ENCODE results near the gene NPAS2. TPM values are rescaled to one million over a fixed set of nuclear protein-coding genes. Genes with fewer than 3 reads are reported as not detected.

NPAS2 gene
- total and polyA plus RNA-seq, 2 donors (not counting 3 experiments of a cell fraction or from before 2014, with no cell fraction given) = 29.0 to 53.9 TPM

- H4K20me1 ChIP-seq (replicated peaks; ENCODE audit: control insufficient read depth, extremely low read depth, insufficient read depth, low read length) = no peaks in the 10 kb centered on the region
- H3K36me3 ChIP-seq (ENCODE audit: control insufficient read depth in 2 of 2, extremely low read depth in 1 of 2, insufficient read depth in 2 of 2, low read length in 2 of 2) = no peaks in the 10 kb centered on the region
- dilution Hi-C loops (cut with MboI; ENCODE audit: extremely low pct_ligation_motif_present, low sequenced_read_pairs) (no loop called here), intact Hi-C loops (cut with micrococcal nuclease) (no loop called here)
- H3K4me2 ChIP-seq (ENCODE audit: insufficient read depth, low read length) = no peak overlapping the region
- FAIRE-seq = no peak
- no peak for DNase-seq (ENCODE audit: low read depth, low spot score)
- POLR2A ChIA-PET = no interaction called here
- H3K4me1 ChIP-seq (ENCODE audit: control insufficient read depth, extremely low read depth, insufficient read depth, low read length) = peaks cover 16% of the 10 kb centered on the region
- H3K79me2 ChIP-seq (ENCODE audit: control insufficient read depth, insufficient read depth, low read length) = no peaks in the 10 kb centered on the region
- H2AFZ ChIP-seq (ENCODE audit: low read depth, low read length) = no peak overlapping the region
- H3K27me3 ChIP-seq (ENCODE audit: control insufficient read depth in 2 of 2, insufficient read depth in 2 of 2, low read length in 2 of 2) = no peaks in the 10 kb centered on the region
- no TSS peak for BruUV-seq (replicated peaks)
- no peaks in the 10 kb centered on the region for H3K9me1 ChIP-seq (replicated peaks; ENCODE audit: control insufficient read depth, extremely low read depth, insufficient read depth, low read length)
- TF ChIP-seq MAX (IDR thresholded peaks at IDR 0.05; ENCODE audit: insufficient read depth, insufficient read length) = no peak
- TF ChIP-seq GATA2 (IDR thresholded peaks at IDR 0.05; ENCODE audit: insufficient read depth, insufficient read length, low read depth, low read length) = no peak
- TF ChIP-seq POLR2AphosphoS5 (IDR thresholded peaks at IDR 0.05; ENCODE audit: insufficient read depth, low read depth, low read length) = no peak
- TF ChIP-seq FOS (IDR thresholded peaks at IDR 0.05; ENCODE audit: borderline replicate concordance, insufficient read depth, low read length) = no peak
- TF ChIP-seq MYC (IDR thresholded peaks at IDR 0.05; ENCODE audit: low read depth, low read length) = no peak
- TF ChIP-seq POLR2A (IDR thresholded peaks at IDR 0.05; ENCODE audit: low read depth, low read length) = no peak
- no peak for TF ChIP-seq JUN (IDR thresholded peaks at IDR 0.05; ENCODE audit: borderline replicate concordance, insufficient read depth, insufficient read length, low read depth)
- no peak for TF ChIP-seq CTCF (IDR thresholded peaks at IDR 0.05; ENCODE audit: extremely low read depth in 1 of 2, insufficient read depth in 1 of 2, low read depth in 1 of 2, low read length in 2 of 2)
- no peak for TF ChIP-seq EZH2 (IDR thresholded peaks at IDR 0.05; ENCODE audit: borderline replicate concordance, low read depth, low read length, severe bottlenecking)
- H3K9ac ChIP-seq (replicated peaks; ENCODE audit: extremely low read depth, insufficient read depth, low read length) = no peak overlapping the region
- no peak overlapping the region for H3K27ac ChIP-seq (ENCODE audit: insufficient read depth, low read depth, low read length)
- H3K4me3 ChIP-seq (replicated peaks in 1 of 3; ENCODE audit: insufficient read depth in 1 of 3, low read depth in 1 of 3, low read length in 3 of 3) = no peak overlapping the region
- H3K9me3 ChIP-seq (replicated peaks; ENCODE audit: control insufficient read depth, insufficient read depth, low read length) = no peaks in the 10 kb centered on the region
- CTCF ChIA-PET = no interaction called here
These were observed 30.6 kb upstream of the NPAS2 start for GRCh38 chr2:100789361-100789760.
